GM23338 (cell line): Measurements from ENCODE around the gene PRDM10. TPM values are rescaled to one million over a fixed set of nuclear protein-coding genes. Genes with fewer than 3 reads are reported as not detected.

Experiments
- CREB1 ChIP-seq: fragments of 250-450 bp; sonication (Bioruptor Pico); IDR thresholded peaks from 2 replicates; pipeline ENCODE4 v1.5.0; 2020; ENCODE audit warnings: low read depth, mild to moderate bottlenecking, moderate library complexity
- CTCF ChIP-seq, 2 experiments: fragments of 200-600 bp in 1 of 2; sonication (generic) in 1 of 2; conservative IDR thresholded peaks; 2 replicates each; pipeline versions ENCODE4 v1.5.1 to v1.6.1; 2016 to 2017; ENCODE audit warnings: antibody characterized with exemption in 2 of 2, low read depth in 2 of 2, mild to moderate bottlenecking in 2 of 2, moderate library complexity in 1 of 2
- ETS1 ChIP-seq: IDR thresholded peaks from 2 replicates; pipeline ENCODE4 v1.6.1; 2016; ENCODE audit warnings: antibody characterized with exemption
- JUNB ChIP-seq: IDR thresholded peaks from one replicate; pipeline ENCODE4 v1.6.1; 2016; ENCODE audit warnings: antibody characterized with exemption; ENCODE audit not compliant: unreplicated experiment
- NANOG ChIP-seq: IDR thresholded peaks from 2 replicates; pipeline ENCODE4 v1.6.1; 2016; ENCODE audit warnings: antibody characterized with exemption, borderline replicate concordance
- POLR2AphosphoS5 ChIP-seq: IDR thresholded peaks from 2 replicates; pipeline ENCODE4 v1.6.1; 2016; ENCODE audit warnings: antibody characterized with exemption, low read depth
- STAT1 ChIP-seq: IDR thresholded peaks from one replicate; pipeline ENCODE4 v1.6.1; 2016; ENCODE audit warnings: antibody characterized with exemption; ENCODE audit not compliant: unreplicated experiment
- ZNF114 ChIP-seq: fragments of 250-450 bp; sonication (Bioruptor Pico); IDR thresholded peaks from 2 replicates; pipeline ENCODE4 v1.5.0; 2020; ENCODE audit warnings: mild to moderate bottlenecking, moderate library complexity
- ZNF331 ChIP-seq: fragments of 250-450 bp; sonication (Bioruptor Pico); IDR thresholded peaks from 2 replicates; pipeline ENCODE4 v1.5.0; 2020; ENCODE audit warnings: low read depth, mild to moderate bottlenecking, moderate library complexity
- ZNF462 ChIP-seq: fragments of 250-450 bp; sonication (Bioruptor Pico); IDR thresholded peaks from 2 replicates; pipeline ENCODE4 v1.5.0; 2020; ENCODE audit warnings: mild to moderate bottlenecking, moderate library complexity
- polyA plus RNA-seq: library from polyadenylated mRNA; unstranded; fragments of >200 nt; fragmentation: Nextera tagmentation; extraction: Ambion mirVana; gene quantifications from 2 replicates; pipeline ENCODE4 v1.2.1, GENCODE V29; 2016
- total RNA-seq: library from RNA; depleted of rRNA; stranded (reverse); fragments of >200 nt; shearing (Covaris generic); gene quantifications from 2 replicates; pipeline ENCODE4 v1.2.3, GENCODE V29; 2014

Gene PRDM10
- total and polyA plus RNA-seq, 2 experiments from 2014 or later, result 5.2 to 14.9 TPM

DNA sequence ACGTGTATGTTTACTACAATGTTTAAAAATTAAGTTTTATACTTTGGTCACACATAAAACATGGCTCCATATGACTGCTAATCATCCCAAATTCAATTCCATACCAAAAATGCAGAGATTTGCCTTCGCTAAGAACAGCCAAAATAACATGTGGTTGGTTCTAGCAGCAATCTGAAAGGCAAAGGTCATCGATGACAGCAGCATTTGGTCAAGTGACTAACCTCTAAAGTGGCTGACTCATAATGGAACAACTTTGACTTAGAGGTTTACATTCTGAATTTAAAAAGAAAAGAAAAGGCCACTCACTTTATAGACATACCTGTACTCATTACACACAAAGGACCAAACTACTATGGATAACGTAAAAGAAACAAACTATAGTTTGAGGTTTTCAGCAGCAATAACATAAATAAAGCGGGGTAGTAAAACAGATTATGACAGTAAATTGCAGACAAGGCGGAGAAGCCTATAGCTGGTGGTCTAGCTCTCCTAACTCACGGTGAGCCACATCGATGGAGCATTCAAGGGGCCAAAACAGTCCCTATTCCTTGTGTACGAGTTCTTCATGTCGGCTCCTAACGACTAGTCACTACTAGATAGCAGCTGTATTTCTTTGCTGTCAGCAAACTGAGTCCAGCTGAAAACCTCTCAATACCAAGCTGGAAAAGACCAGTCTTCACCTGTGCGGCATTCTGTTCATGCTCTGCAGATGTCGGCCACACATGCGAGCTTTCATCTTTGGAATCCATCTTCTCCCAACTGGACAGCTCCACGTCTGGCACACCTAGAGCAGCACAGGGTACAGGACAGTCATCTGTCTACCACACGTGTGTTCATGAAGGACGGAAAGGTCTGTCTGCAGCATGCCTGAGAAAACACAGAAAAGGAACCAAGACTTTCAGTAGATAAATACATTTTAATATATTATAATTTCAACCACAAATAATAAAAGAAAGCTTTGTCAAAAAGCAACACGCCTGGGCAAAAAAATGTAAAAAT is 42.1 kb downstream of the PRDM10 start (continued):
- TF ChIP-seq ZNF462, result no peak
- TF ChIP-seq NANOG, result no peak
- no peak for TF ChIP-seq POLR2AphosphoS5
- no peak for TF ChIP-seq JUNB
- no peak for TF ChIP-seq CTCF (conservative IDR thresholded peaks at IDR 0.05; ENCODE audit: low read depth in 2 of 2)
- TF ChIP-seq ZNF331 (CRISPR knock-in tag), result no peak
- TF ChIP-seq STAT1, result no peak
- TF ChIP-seq CREB1 (CRISPR knock-in tag), result no peak
- no peak for TF ChIP-seq ZNF114 (CRISPR knock-in tag)
- TF ChIP-seq ETS1, result no peak
